ENCODE results near the gene CPZ.
A peak's percentile ranks its signal among the peaks of the same experiment; 100 is the strongest.

CPZ gene

DNA sequence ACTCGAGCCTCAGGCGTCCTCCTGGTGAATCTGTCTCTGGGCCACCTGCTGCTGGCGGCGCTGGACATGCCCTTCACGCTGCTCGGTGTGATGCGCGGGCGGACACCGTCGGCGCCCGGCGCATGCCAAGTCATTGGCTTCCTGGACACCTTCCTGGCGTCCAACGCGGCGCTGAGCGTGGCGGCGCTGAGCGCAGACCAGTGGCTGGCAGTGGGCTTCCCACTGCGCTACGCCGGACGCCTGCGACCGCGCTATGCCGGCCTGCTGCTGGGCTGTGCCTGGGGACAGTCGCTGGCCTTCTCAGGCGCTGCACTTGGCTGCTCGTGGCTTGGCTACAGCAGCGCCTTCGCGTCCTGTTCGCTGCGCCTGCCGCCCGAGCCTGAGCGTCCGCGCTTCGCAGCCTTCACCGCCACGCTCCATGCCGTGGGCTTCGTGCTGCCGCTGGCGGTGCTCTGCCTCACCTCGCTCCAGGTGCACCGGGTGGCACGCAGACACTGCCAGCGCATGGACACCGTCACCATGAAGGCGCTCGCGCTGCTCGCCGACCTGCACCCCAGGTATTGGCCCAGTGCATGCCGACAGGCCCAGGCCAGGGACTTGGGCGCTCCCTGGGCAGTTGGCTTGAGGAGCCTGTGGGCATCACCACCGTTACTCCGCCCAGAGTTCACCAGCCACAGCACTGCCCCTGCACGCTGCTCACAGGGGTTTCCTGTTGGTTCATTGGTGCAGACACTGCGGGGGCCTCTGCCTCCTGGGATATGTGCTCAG lies 11.3 kb upstream of the CPZ start:
- no peak for DNase-seq

DNA sequence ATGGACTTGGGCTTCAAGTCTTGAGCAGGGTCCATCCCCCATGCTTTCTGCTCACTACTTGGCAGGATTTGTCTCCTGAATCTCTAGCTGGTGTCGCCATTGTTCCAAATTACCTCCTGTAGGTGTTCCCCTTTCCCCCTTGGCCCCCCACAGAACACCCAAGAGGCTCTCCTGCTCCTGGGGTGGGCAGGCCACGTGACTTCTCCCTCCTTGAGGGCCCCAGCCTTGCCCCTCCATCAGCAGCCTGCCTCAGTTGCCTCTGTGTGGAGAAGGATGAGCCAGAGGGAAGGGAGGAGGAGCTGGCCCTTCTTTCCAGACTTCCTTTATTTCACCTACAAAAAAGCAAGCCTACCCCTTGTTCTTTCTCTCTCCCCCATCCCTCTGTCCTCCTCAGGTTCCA lies 10.5 kb upstream of the CPZ start:
- no peak for DNase-seq

DNA sequence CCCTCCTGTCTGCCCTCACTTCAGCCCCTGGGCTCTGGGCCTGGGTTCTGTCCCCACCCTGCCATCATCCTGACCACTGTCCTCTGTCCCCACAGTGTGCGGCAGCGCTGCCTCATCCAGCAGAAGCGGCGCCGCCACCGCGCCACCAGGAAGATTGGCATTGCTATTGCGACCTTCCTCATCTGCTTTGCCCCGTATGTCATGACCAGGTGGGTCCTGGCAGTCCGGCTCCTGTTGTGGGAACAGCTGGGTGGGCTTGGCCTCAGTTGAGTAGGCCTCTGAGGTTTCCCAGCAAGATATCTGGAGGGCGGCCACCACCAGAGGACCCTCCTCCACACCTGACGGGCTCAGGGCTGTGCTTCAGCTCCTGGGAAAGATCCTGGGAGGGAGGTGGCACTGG lies 10.1 kb upstream of the CPZ start:
- DNase-seq: no peak

DNA sequence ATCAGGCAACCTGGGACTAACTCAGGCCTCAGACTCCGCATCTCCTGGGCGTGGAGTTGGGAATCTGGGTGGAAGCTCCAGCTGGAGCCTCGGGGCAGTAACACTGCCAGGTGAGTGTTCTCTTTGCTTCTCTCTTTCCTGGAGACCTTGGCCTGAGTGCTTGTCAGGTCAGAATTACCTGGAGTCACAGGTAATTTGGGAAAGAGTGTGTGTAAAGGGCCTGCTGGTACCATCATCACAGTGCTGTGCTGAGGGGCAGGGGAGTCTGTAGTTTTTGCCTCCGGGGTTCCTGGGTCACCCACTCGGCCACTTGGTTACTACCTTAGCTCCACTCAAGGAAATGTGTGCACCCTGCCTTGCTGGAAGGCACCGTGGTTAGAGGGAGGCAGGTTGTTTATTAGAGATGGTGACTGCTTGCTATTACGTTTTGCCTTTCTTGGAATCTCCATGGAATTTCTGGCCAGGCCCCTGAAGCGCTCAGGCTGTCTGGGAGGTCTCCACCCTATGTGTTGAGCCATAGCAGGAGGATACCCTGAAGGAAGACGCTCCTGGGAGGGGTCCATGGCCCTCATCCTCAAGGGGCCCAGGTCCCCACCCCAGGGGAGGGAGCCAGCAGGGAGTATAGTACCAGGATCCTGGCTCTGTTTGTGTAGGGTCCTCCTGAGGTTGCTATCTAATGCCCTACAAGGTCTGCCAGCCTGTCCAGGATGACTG lies 9.5 kb upstream of the CPZ start:
- no peak for DNase-seq

- DNase-seq: no peak
These were observed 8.9 kb upstream of the CPZ start for GRCh38 chr4:8583655-8584025.

GRCh38 chr4:8585186-8585585 lies 7.4 kb upstream of the CPZ start:
- DNase-seq: no peak

DNA sequence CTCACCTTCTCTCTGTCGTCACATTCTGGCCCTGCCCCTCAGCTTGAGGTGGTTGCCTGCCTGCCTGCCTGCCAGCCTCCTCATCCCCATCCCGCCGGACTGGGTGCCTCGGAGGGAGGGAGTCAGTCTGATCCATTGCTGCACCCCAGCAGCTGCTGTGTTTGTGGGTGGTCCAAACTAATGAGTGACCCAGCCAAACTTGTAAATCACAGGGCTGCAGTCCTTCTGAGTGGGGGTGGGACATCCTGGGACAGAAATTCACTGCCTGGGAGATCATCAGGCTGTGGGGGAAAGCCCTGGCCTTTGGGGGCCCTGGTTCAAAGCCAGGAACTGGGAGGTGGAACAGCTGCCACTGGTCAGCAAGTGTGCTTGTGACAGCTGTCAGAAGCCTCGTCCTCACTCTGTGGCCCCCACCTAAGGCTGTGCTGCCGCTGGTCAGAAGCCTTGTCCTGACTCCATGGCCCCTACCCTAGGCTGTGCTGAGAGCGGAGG lies 6.8 kb upstream of the CPZ start:
- no peak for DNase-seq

DNA sequence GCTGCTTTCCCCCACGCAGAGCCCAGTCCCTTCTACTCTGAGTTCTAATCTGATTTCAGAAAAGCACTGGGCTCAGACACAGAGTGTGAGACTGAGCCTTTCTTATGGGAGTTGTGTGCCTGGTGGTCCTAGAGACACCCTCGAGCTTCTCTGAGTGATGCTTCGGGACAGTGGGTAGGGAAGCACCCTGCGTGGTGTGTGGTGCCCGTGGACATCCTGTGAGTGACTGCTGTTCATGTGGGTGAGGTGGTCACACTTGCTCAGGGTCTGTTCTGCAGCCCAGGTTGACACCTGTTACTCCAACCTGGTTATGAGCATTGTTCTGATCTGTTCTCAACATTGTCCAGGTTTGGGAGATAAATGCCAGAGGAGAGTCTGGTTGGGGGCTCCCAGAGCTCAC lies 6.3 kb upstream of the CPZ start:
- no peak for DNase-seq

- no peak for DNase-seq
These were observed 5.7 kb upstream of the CPZ start for GRCh38 chr4:8586671-8587468.

DNA sequence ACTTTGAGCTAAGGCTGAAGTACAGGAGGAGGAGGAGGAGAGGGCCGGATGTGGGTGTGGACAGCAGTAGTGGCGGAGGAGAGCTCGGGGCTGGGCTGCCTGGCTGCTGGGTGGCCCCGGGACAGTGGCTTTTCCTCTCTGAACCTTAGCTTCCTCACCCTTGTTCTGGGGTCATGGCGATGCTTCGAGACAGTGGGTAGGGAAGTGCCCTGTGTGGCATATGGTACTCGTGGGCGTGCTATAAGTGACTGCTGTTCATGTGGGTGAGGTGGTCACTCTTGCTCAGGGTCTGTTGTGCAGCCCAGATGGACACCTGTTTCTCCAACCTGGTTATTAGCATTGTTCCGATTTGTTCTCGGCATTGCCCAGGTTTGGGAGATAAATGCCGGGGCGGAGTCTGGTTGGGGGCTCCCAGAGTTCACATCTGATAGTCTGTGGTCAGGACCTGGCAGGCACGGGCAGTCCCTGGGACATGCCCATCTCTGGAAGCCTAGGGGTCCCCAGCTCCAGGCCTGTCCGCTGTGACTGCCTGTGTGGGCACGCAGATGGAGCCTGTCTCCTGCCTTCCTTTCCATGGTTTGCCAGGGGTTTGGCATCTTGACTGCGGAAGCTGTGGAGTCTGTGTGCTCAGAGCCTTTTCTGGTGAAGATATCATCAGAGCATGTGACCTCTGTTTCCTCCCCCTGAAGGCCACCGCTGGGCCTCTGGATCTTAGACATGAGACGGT lies 4.9 kb upstream of the CPZ start:
- DNase-seq: no peak

- DNase-seq: no peak
These were observed 4.4 kb upstream of the CPZ start for GRCh38 chr4:8588196-8588470.

- DNase-seq: no peak
These were observed 3.2 kb upstream of the CPZ start for GRCh38 chr4:8589336-8589735.

GRCh38 chr4:8589823-8590545 lies 2.6 kb upstream of the CPZ start:
- peak; percentile 86 for DNase-seq

DNA sequence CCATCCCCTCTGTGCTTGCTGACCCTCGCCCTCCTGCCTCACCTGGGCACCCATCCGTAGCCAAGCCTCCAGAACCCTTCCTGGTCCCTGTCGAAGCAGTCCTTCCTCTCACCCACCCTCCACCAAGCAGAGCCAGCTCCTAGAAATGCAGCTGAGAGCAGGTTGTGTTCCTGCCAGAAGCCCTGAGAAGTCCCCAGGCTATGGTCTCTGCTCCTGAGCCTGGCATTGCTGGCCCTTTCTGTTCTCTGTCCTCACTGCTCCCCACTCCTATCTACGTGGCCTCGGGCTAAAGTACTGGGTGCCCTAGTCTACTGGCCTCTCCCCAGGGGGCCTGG lies 2.1 kb upstream of the CPZ start:
- DNase-seq: no peak

- no peak for DNase-seq
These were observed 1.5 kb upstream of the CPZ start for GRCh38 chr4:8591114-8591513.

GRCh38 chr4:8591626-8592365 lies 769 bp upstream of the CPZ start:
- no peak for DNase-seq

DNA sequence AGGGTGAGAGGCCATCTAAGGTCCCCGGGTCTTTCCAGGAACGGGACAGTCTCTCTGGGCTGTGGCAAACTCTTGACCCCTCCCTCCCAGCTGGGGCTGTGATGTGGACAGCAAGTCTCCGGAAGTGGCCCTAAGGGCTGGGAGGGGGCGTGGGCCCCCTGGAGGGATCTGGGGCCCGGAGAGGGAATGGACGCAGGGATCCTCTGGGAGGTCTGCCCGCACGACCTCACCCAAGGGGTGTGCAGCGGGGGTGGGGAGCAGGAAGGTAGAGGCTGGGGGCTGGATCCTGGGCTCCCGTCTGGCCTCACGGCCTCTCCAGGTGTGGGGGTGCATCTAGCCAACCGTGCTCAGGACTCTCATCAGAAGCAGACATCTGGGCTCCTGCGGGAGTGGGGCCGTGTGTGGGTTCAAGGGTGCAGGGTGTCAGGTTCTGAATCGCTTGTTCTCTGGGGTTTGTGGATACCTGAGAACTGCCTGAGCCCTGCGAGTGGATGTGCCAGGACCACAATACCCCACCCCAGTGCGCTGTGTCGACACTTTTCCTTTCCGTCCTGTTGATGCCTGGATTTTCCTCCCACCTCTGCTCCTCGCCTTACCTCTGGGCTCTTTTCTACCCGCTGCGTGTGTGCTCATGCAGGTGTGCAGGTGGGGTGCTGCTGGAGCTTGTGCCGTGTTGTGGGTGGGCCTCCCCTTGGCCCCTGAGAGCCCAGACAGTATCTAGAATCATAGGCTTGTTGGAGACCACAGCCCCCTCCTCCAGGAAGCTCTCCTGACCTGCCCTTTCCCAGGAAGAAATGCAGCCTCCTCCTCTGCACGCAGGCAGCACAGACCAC lies 915 bp downstream of the CPZ start:
- DNase-seq: no peak

DNA sequence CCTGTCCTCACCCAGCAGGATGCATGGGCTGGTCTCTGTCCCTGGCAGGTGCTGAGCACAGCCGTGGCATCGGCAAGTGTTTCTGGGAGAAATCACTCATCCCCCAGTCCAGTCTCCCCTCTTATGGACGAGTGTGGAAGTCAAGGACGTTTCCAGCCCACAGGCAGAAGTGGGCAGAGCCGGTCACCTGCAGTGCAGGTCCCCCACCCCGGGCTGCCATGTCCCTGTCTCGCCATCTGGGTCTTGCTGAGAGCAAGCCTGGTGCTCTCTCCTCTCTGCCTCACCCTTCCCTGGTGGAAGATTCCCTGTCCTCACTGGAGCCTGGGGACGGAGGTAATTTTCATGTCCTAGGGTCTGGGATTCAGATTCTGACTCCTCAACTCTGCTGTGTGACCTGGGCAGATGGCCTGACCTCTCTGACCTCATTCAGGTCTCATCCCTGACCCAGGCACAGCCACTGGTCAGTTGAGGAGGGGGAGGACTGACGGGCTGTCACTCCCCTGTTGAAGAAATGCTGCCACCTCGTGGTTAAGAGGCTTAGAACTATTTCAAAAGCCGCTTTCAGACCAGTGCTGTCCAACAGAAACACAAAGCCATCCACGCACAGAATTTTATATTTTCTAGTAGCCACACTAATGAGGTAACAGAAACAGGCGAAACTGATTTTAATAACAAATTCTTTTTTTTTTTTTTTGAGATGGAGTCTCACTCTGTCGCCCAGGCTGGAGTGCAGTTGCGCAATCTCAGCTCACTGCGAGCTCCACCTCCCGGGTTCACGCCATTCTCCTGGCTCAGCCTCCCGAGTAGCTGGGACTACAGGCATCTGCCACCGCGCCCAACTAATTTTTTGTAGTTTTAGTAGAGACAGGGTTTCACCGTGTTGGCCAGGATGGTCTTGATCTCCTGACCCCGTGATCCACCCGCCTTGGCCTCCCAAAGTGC lies 1.8 kb downstream of the CPZ start:
- peak; percentile 56 for DNase-seq

DNA sequence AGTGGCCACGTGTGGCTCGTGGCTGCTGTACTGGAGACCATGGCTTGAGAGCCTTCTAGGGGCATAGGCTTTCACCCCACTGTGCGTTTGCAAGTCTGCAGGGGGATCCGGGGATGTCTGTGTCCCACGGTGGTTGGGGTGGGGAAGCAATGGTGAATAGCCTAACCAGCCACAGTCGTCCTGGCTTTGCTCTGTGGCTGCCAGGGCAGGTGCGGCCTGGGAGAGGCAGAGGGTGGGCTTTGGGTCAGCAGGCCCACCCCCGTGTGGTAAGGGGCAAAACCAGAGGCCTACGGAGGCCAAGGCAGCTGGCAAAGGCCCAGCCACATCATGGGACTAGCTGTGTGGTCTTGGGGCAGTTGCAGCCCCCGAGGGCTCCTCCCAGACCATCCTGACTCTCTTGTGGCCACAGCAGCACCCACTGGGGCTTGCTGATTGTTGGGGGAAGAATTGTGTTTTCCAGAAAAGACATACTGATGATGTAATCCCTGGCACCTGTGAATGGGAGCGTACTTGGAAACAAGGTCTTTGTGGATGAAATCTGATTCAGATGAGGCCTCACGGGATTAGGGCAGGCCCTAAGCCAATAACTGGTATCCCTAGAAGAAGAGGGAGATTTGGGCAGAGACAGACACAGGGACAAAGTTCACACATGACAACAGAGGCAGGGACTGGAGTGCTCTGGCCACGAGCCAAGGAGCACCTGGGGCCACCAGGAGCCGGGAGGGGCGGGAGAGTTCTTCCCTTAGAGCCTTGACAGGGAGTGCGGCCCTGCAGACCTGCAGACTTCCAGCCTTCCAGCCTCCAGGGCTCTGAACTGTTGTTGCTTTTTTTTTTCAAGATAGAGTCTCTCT lies 2.9 kb downstream of the CPZ start:
- no peak for DNase-seq

All from fibroblast of skin of right quadriceps (primary cell).